ENCODE measurements around the gene ARPC1B. TPM values are rescaled to one million over a fixed set of nuclear protein-coding genes. Genes with fewer than 3 reads are reported as not detected.

The ARPC1B gene
- total RNA-seq, 1 donor = 186 TPM

- no peak for TF ChIP-seq CTCF (IDR thresholded peaks at IDR 0.05; ENCODE audit: insufficient read depth, low read depth, low read length)
- no peak overlapping the region for H3K4me3 ChIP-seq (ENCODE audit: low read depth, low read length)
- peak; percentile 52 for DNase-seq (ENCODE audit: low read depth)
These were observed 4.7 kb upstream of the ARPC1B start for GRCh38 chr7:99369767-99370391.

GRCh38 chr7:99371376-99371920 is 3.1 kb upstream of the ARPC1B start:
- TF ChIP-seq CTCF (IDR thresholded peaks at IDR 0.05; ENCODE audit: insufficient read depth, low read depth, low read length) = no peak
- H3K4me3 ChIP-seq (ENCODE audit: low read depth, low read length) = no peak overlapping the region
- no peak for DNase-seq (ENCODE audit: low read depth)

- peak; percentile 51 for DNase-seq (ENCODE audit: low read depth)
- no peak for TF ChIP-seq CTCF (IDR thresholded peaks at IDR 0.05; ENCODE audit: insufficient read depth, low read depth, low read length)
- H3K4me3 ChIP-seq (ENCODE audit: low read depth, low read length) = no peak overlapping the region
These were observed 2.0 kb upstream of the ARPC1B start for GRCh38 chr7:99372275-99373090.

- TF ChIP-seq CTCF (IDR thresholded peaks at IDR 0.05; ENCODE audit: insufficient read depth, low read depth, low read length) = no peak
- peak overlapping the region; percentile 78 for H3K4me3 ChIP-seq (ENCODE audit: low read depth, low read length)
These were observed 1.2 kb upstream of the ARPC1B start for GRCh38 chr7:99373091-99374066.

GRCh38 chr7:99375070-99375807 is 709 bp downstream of the ARPC1B start:
- TF ChIP-seq CTCF (IDR thresholded peaks at IDR 0.05; ENCODE audit: insufficient read depth, low read depth, low read length) = no peak
- DNase-seq (ENCODE audit: low read depth) = peak; percentile 68
- H3K4me3 ChIP-seq (ENCODE audit: low read depth, low read length) = peak overlapping the region; percentile 78

More at GRCh38 chr7:99373091-99374066, 1.2 kb upstream of the ARPC1B start:
- no peak for DNase-seq (ENCODE audit: low read depth)
